Bone marrow (tissue), 2 donors: ENCODE results near the gene FHL2.

Experiments used
- DNase-seq, 2 donors: peaks; one replicate each; lab custom pipeline; 2025; lab: John Stamatoyannopoulos, UW

FHL2 gene

GRCh38 chr2:105421053-105421452, 22.2 kb upstream of the FHL2 start:
- DNase-seq: no peak

- no peak for DNase-seq
Observed at GRCh38 chr2:105418522-105418921, 19.7 kb upstream of the FHL2 start.

GRCh38 chr2:105417857-105418436, 19.1 kb upstream of the FHL2 start:
- no peak for DNase-seq

GRCh38 chr2:105416156-105416555, 17.3 kb upstream of the FHL2 start:
- no peak for DNase-seq

GRCh38 chr2:105415007-105415406, 16.2 kb upstream of the FHL2 start:
- DNase-seq: no peak

GRCh38 chr2:105413206-105413605, 14.4 kb upstream of the FHL2 start:
- no peak for DNase-seq

GRCh38 chr2:105412584-105412983, 13.7 kb upstream of the FHL2 start:
- no peak for DNase-seq

- no peak for DNase-seq
Observed at GRCh38 chr2:105411720-105412407, 13.0 kb upstream of the FHL2 start.

- DNase-seq: no peak
Observed at GRCh38 chr2:105410554-105410953, 11.7 kb upstream of the FHL2 start.

GRCh38 chr2:105409717-105410116, 10.9 kb upstream of the FHL2 start:
- DNase-seq: no peak

GRCh38 chr2:105407946-105408743, 9.3 kb upstream of the FHL2 start:
- DNase-seq: no peak

GRCh38 chr2:105406221-105406620, 7.4 kb upstream of the FHL2 start:
- DNase-seq: no peak

- DNase-seq: no peak
Observed at GRCh38 chr2:105405291-105405690, 6.4 kb upstream of the FHL2 start.

- no peak for DNase-seq
Observed at GRCh38 chr2:105404736-105405135, 5.9 kb upstream of the FHL2 start.

- DNase-seq: no peak
Observed at GRCh38 chr2:105403783-105404698, 5.2 kb upstream of the FHL2 start.

GRCh38 chr2:105403241-105403782, 4.5 kb upstream of the FHL2 start:
- no peak for DNase-seq

- DNase-seq: no peak
Observed at GRCh38 chr2:105402809-105403208, 4.0 kb upstream of the FHL2 start.

GRCh38 chr2:105401867-105402266, 3.0 kb upstream of the FHL2 start:
- DNase-seq: no peak

- DNase-seq: no peak
Observed at GRCh38 chr2:105400138-105400540, 1.3 kb upstream of the FHL2 start.

- DNase-seq: no peak
Observed at GRCh38 chr2:105399207-105399861, 483 bp upstream of the FHL2 start.

GRCh38 chr2:105397953-105398335, 907 bp downstream of the FHL2 start:
- DNase-seq: no peak
